Thymus (tissue), 14 donors: ENCODE measurements around the gene TCEAL2. TPM values are rescaled to one million over a fixed set of nuclear protein-coding genes. Genes with fewer than 3 reads are reported as not detected.
"Not testable (repeated sequence)": the region's sequence is repeated elsewhere in the genome, so short reads cannot be mapped to it uniquely, and the experiment has no call there.

ENCODE experiments used
- DNase-seq, 9 donors: peaks; one replicate each; pipeline ENCODE4 v3.0.0-alpha.2; 2013; ENCODE audit warnings: low spot score in 9 of 9, low read depth in 6 of 9, missing footprints in 1 of 9
- H3K27ac ChIP-seq, 2 donors: one replicate each; pipeline ENCODE4 v1.5.1; 2013; ENCODE audit warnings: control low read depth in 1 of 2, low read depth in 1 of 2, low read length in 1 of 2, mild to moderate bottlenecking in 1 of 2, moderate library complexity in 1 of 2
- H3K27me3 ChIP-seq, 2 donors: one replicate each; pipeline ENCODE4 v1.5.1; 2013; ENCODE audit warnings: low read length in 1 of 2; ENCODE audit not compliant: control insufficient read depth in 2 of 2, insufficient read depth in 1 of 2
- H3K36me3 ChIP-seq, 2 donors: one replicate each; pipeline ENCODE4 v1.5.1; 2013; ENCODE audit warnings: low read length in 1 of 2, mild to moderate bottlenecking in 1 of 2, moderate library complexity in 1 of 2; ENCODE audit not compliant: control insufficient read depth in 2 of 2, insufficient read depth in 2 of 2
- H3K4me1 ChIP-seq, 2 donors: one replicate each; pipeline ENCODE4 v1.5.1; 2013; ENCODE audit warnings: low read length in 2 of 2; ENCODE audit not compliant: control insufficient read depth in 2 of 2, insufficient read depth in 2 of 2
- H3K4me3 ChIP-seq, 2 donors: one replicate each; pipeline ENCODE4 v1.5.1; 2013; ENCODE audit warnings: low read length in 2 of 2, control low read depth in 1 of 2, mild to moderate bottlenecking in 1 of 2
- H3K9me3 ChIP-seq, 2 donors: one replicate each; pipeline ENCODE4 v1.5.1; 2013; ENCODE audit warnings: low read length in 1 of 2, mild to moderate bottlenecking in 1 of 2; ENCODE audit not compliant: control insufficient read depth in 2 of 2, insufficient read depth in 1 of 2
- WGBS: extraction: QIAGEN DNeasy Blood & Tissue Kit; methylation state at CpG from one replicate; pipeline ENCODE4 v1.1.7; 2013; 5-methylcytosine and 5-hydroxymethylcytosine counted together
- long read RNA-seq, 10 donors: transcript quantifications; one replicate each; lab custom pipeline, GENCODE V29; 2026
- polyA plus RNA-seq: library from polyadenylated mRNA; stranded (reverse); fragments of 200-250 nt; gene quantifications from one replicate; pipeline ENCODE4 v1.2.3, GENCODE V29; 2013
- total RNA-seq: library from RNA; stranded (reverse); fragments of 120-200 nt; gene quantifications from one replicate; pipeline ENCODE4 v1.2.4, GENCODE V29; 2013
- donor health status: healthy.

The TCEAL2 gene
- 0.09 TPM for total RNA-seq
- 1.5 TPM for polyA plus RNA-seq
- long read RNA-seq, donor 1, result 0 reads
- long read RNA-seq, donor 2, result 0 reads
- long read RNA-seq, donor 3, result 0 reads
- long read RNA-seq, donor 4, result 0 reads
- long read RNA-seq, donor 5, partial matches to known transcripts, result 0 of 1 reads
- long read RNA-seq, donor 5, other reads (novel, unspliced or antisense), result 0 of 1 reads
- long read RNA-seq, donor 6, result 0 reads
- long read RNA-seq, donor 7, result 0 reads
- long read RNA-seq, donor 8, result 0 reads
- long read RNA-seq, donor 9, result 0 reads
- long read RNA-seq, donor 10, result 0 reads

DNA sequence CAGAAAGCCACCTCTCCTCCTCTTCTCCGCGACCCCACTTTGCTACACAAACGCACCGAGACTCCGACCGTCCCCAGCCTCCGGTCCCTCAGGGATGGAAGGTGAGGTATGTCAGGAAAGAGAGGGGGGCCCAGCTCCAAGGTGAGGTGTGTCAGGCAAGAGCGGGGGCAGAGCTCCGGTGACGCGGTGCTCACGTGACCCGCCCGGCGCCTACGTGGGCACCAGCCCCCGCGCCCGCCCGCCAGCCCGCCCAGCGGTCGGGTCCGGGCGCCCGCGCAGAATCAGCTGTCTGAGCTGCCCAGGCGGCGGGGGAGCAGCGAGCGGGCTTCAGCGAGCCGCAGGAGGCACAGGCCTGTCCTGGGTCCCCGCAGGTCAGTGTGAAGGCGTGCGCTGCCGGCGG lies at the start of gene TCEAL2:
Gene TCEAL2 (plus strand): TSS at position 244 of the 400 bp plus-strand sequence. CDS start 1,152 bp downstream, outside the sequence.
- not testable (repeated sequence) for H3K4me1 ChIP-seq, H3K4me3 ChIP-seq, H3K36me3 ChIP-seq, H3K27ac ChIP-seq, H3K9me3 ChIP-seq, DNase-seq
- peaks cover 0 to 21% of the 10 kb centered on the region in 2 donors for H3K27me3 ChIP-seq
- 3% methylated on average over 33 of the region's 38 CpGs for WGBS

DNA sequence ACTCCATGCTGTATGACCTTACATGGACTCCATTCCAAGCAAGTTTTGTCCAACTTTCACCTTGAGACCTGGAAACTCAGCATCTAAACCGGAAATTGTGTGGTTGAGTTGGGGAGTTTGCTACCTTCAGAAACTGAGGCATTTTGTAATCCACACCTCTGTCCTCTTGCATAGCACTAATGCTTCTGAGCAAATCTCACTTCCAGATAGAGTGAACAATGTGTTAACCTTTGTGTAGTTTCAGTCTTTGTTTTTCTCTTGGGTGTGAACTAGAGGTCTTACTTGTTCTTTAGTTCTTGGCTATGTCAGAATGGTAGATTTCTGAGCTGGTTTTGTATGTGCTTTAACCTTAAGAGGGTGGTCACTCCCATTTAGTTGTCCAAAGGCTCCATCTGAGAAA lies 48.1 kb upstream of the TCEAL2 start:
- no peaks in the 10 kb centered on the region for H3K4me1 ChIP-seq
- H3K9me3 ChIP-seq, result no peaks in the 10 kb centered on the region
- H3K36me3 ChIP-seq, result no peaks in the 10 kb centered on the region
- H3K27ac ChIP-seq, result no peak overlapping the region
- DNase-seq, result no peak
- WGBS, result 77% methylated on average over 1 of the region's 1 CpG
- no peak overlapping the region for H3K4me3 ChIP-seq
- no peaks in the 10 kb centered on the region for H3K27me3 ChIP-seq

DNA sequence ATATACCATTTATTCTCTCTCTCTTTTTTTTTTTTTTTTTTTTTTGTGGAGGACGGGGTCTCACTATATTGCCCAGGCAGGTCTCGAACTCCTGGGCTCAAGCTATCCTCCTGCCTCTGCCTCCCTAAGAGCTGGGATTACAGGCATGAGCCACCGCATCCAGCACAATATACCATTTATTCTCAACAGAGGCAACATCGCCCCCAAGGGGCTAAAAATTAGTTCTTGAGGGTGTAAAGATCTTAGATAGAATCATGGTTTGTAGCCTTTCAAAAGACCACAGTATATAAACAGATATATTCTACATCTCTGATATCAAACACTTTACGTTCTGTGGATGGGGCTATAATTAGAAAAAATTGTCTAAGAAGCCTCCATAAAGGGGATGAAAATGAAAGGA lies 39.8 kb upstream of the TCEAL2 start:
- DNase-seq, result no peak
- H3K4me1 ChIP-seq, result no peaks in the 10 kb centered on the region
- H3K9me3 ChIP-seq, result no peaks in the 10 kb centered on the region
- no peak overlapping the region for H3K4me3 ChIP-seq
- no peak overlapping the region for H3K27ac ChIP-seq
- H3K36me3 ChIP-seq, result no peaks in the 10 kb centered on the region
- WGBS, result 49% methylated on average over 5 of the region's 5 CpGs
- H3K27me3 ChIP-seq, result no peaks in the 10 kb centered on the region

DNA sequence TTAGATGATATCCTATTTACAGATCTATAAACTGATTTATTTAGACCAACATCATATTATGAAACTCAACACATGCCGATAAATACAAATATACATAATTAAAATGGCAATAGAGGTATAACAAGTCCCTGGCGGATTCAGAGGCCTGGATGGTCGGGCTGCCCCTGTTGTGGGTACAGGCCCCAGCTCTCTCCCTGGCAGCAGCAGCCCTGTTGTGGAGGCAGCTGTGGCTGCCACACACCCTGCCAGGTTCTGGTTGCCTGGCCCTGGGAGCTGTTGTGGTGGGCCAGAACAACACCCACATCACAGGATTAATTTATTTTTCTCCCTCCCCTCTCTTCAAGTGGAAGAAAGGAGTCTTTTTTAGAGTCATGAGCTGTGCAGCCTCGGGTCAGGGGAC lies 12.1 kb upstream of the TCEAL2 start:
- Histone ChIP-seq H3K4me3 (no peak overlapping the region), H3K27me3 (no peaks in the 10 kb centered on the region), H3K27ac (no peak overlapping the region), H3K4me1 (no peaks in the 10 kb centered on the region), H3K36me3 (no peaks in the 10 kb centered on the region), H3K9me3 (no peaks in the 10 kb centered on the region)
- no peak for DNase-seq
- 86% methylated on average over 4 of the region's 4 CpGs for WGBS

DNA sequence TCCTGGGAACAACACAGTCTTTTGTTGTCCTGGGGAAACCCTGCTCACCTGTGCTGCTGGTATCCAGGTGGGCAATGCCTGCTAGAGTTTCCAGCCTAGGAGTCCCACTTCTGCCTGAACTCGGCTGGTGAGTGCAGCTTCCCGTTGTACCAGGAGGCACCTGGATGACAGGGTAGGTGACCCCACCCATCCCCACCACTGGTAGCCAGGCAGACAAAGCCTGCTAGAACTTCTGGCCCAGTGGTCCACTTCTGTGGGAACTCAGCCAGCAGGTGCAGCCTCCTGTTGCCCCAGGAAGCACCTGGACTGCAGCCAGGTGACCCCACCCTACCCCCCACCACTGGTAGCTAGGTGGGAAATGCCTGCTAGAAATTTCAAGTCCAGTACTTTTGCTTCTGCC lies 9.7 kb upstream of the TCEAL2 start:
- H3K4me3 ChIP-seq, result no peak overlapping the region
- no peak overlapping the region for H3K27ac ChIP-seq
- H3K9me3 ChIP-seq, result no peaks in the 10 kb centered on the region
- 93% methylated on average over 2 of the region's 2 CpGs for WGBS
- no peaks in the 10 kb centered on the region for H3K27me3 ChIP-seq
- H3K4me1 ChIP-seq, result no peaks in the 10 kb centered on the region
- no peak for DNase-seq
- no peaks in the 10 kb centered on the region for H3K36me3 ChIP-seq

DNA sequence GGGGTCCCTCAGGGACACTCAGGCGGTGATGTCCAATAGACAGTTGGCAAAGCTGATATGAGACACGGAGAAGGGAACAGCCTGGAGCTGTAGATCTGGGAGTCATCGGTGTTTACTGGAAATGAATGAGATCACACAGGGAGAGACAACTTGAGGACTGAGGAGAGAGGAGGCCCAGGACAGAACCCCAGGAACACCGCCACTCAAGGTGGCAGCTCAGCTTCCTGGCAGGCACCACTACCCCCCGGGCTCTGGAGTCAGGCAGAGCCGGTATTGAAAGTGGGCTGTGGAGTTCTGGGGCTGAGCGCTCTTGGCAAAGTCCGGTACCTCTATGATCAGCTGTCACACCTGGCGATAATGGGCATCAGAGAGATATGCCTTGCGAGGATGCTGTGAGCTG lies 465 bp upstream of the TCEAL2 start:
- H3K9me3 ChIP-seq, H3K4me3 ChIP-seq, H3K36me3 ChIP-seq, DNase-seq, H3K27ac ChIP-seq, H3K4me1 ChIP-seq: not testable (repeated sequence)
- 12% methylated on average over 8 of the region's 10 CpGs for WGBS
- peaks cover 0 to 21% of the 10 kb centered on the region in 2 donors for H3K27me3 ChIP-seq

DNA sequence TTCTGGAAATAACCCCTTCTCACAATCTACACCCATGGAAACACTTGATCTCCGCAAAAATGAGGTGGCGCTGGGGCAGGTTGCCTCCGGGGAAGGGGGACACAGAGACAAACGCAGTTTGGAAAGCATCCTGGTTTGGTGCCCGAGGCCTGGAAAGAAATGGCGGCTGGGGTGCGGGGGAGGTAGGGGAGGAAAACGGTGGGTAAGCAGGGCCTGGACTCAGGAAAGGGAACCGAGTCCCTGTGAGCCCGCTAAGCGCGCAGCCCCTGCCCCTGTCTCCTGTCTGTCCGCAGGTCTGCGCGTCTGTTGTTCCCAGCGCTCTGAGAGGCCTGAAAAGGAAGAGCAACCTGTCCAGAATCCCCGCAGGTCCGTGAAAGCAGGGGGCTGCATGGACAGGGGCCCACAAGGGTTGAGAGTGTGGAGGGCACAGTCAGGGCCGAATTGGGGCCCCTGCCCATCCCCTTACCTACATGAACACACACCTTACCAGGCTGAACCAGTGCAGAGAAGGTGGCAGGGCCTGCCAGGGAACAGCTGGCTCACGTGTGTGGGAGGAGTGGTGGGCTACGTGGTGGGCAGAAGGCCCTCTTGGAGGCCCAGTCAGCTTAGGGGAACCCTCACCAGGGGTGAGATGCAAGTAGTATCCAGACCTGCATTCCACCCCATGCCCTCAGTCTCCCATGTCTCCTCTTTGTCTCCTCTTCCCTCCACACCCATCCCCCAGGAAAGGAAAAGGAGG lies 770 bp downstream of the TCEAL2 start:
- not testable (repeated sequence) for H3K4me3 ChIP-seq, H3K27ac ChIP-seq, H3K36me3 ChIP-seq, H3K4me1 ChIP-seq, DNase-seq, H3K9me3 ChIP-seq
- H3K27me3 ChIP-seq, result peaks cover 0 to 21% of the 10 kb centered on the region in 2 donors
- 22% methylated on average over 21 of the region's 21 CpGs for WGBS

DNA sequence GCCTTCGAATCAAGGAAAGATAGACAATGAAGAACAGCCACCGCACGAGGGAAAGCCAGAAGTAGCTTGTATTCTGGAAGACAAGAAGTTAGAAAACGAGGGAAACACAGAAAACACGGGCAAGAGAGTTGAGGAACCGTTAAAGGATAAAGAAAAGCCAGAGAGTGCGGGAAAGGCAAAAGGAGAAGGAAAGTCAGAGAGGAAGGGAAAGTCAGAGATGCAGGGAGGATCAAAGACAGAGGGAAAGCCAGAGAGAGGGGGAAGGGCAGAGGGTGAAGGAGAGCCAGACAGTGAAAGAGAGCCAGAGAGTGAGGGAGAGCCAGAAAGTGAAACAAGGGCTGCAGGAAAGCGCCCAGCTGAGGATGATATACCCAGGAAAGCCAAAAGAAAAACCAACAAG lies 1.4 kb downstream of the TCEAL2 start:
- H3K27me3 ChIP-seq, result peaks cover 0 to 21% of the 10 kb centered on the region in 2 donors
- H3K36me3 ChIP-seq, result no peaks in the 10 kb centered on the region
- H3K4me3 ChIP-seq, result no peak overlapping the region
- 62% methylated on average over 8 of the region's 8 CpGs for WGBS
- no peaks in the 10 kb centered on the region for H3K4me1 ChIP-seq
- H3K9me3 ChIP-seq, result no peaks in the 10 kb centered on the region
- DNase-seq, result no peak
- H3K27ac ChIP-seq, result no peak overlapping the region

DNA sequence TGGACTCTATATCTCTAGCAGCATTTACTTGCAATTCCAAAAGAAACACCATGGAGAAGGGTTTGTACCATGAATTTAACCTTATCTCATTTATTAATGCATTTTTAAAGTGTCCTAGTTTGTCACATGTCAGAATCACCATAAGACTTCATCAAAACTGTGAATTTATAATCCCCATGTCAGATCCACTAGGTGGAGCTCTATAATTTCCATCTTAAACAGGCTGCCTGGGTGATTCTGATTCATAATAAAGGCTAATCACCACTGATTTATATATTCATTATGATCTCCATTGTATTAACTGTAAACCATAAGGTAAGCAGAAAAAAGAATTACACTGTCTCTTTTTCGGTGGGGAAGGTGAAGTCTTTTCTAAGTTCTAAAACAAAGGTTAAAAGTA lies 4.0 kb downstream of the TCEAL2 start:
- Histone ChIP-seq H3K27ac (no peak overlapping the region), H3K4me1 (no peaks in the 10 kb centered on the region), H3K27me3 (peaks cover 0 to 21% of the 10 kb centered on the region in 2 donors), H3K36me3 (no peaks in the 10 kb centered on the region), H3K9me3 (no peaks in the 10 kb centered on the region), H3K4me3 (no peak overlapping the region)
- 85% methylated on average over 1 of the region's 1 CpG for WGBS
- DNase-seq, result no peak
